Activated CD4-positive, alpha-beta T cell treated with anti-CD3 and anti-CD28 coated beads for 36 hours (primary cell): Measurements from ENCODE around the gene INSYN2B. TPM values are rescaled to one million over a fixed set of nuclear protein-coding genes. Genes with fewer than 3 reads are reported as not detected.

ENCODE experiments used
- ATAC-seq: fragments of 200-7000 bp; cut with Tn5 transposase; one replicate; pipeline ENCODE4 v1.10.0; 2021; ENCODE audit warnings: mild to moderate bottlenecking, moderate library complexity
- CTCF ChIA-PET: fragments of 350-600 bp; sonication (Branson Sonifier 250); formaldehyde crosslinking; loops from one replicate; lab custom pipeline; 2021; ENCODE audit warnings: antibody characterized with exemption; lab: Charles Lee
- POLR2A ChIA-PET: fragments of 350-600 bp; sonication (Branson Sonifier 250); formaldehyde crosslinking; loops from one replicate; lab custom pipeline; 2021; ENCODE audit warnings: antibody characterized with exemption, inconsistent platforms; lab: Charles Lee
- DNase-seq: peaks from one replicate; pipeline ENCODE4 v3.0.0-alpha.2; 2020
- H3K27ac Mint-ChIP-seq: one replicate; pipeline ENCODE4 v1.8.0; 2021; ENCODE audit warnings: mixed read lengths
- H3K27me3 Mint-ChIP-seq: one replicate; pipeline ENCODE4 v1.8.0; 2021; ENCODE audit warnings: mixed read lengths
- H3K36me3 Mint-ChIP-seq: one replicate; pipeline ENCODE4 v1.8.0; 2021; ENCODE audit warnings: low read depth, mixed read lengths
- H3K4me1 Mint-ChIP-seq: one replicate; pipeline ENCODE4 v1.8.0; 2021; ENCODE audit warnings: mixed read lengths
- H3K4me3 Mint-ChIP-seq: one replicate; pipeline ENCODE4 v1.8.0; 2021; ENCODE audit warnings: mild to moderate bottlenecking, moderate library complexity, mixed read lengths
- H3K9me3 Mint-ChIP-seq: one replicate; pipeline ENCODE4 v1.8.0; 2021; ENCODE audit warnings: low read depth, mixed read lengths
- intact Hi-C, 2 experiments: fragments of 100-400 bp; cut with DNase I in 1 of 2; cut with micrococcal nuclease in 1 of 2; formaldehyde crosslinking; loops; one replicate each; pipeline versions ENCODE4 v1.14.2 to v1.15.1; 2022 to 2024; cut with DNase I, micrococcal nuclease
- microRNA-seq: library from miRNA; unstranded; fragments of <30 nt; microRNA quantifications from one replicate; pipeline ENCODE4 v1.2.0, GENCODE V29; 2021; ENCODE audit warnings: borderline replicate concordance
- total RNA-seq, 2 experiments: library from RNA; stranded (reverse); gene quantifications; one replicate each; pipeline ENCODE4 v1.2.3, GENCODE V29; 2021

The INSYN2B gene
- total RNA-seq, 2 experiments from 2014 or later = not detected

DNA sequence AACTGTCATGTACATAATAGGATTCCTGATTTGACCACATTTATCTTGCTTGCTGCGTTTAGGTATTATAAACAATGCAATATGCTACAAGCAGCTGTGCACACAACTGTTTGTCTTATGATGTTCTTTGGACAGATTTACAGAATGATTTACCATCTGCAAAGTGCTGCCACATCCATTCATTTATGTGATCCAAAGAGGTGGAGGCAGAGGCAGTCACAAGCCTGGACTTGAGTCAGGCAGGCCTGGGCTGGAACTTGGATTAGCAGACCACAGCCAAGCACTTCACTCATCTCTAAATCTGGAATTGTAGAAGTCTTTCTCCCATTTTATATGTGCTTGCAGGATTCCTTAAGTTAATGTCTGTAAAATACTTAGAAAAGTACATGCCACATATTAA is 149.0 kb downstream of the INSYN2B start:
- Mint-ChIP-seq H3K27me3 (no peaks in the 10 kb centered on the region), H3K9me3 (no peaks in the 10 kb centered on the region), H3K27ac (no peak overlapping the region), H3K36me3 (peaks cover 23% of the 10 kb centered on the region), H3K4me1 (peaks cover 29% of the 10 kb centered on the region), H3K4me3 (no peak overlapping the region)
- DNase-seq (no peak), ATAC-seq (no peak)
- intact Hi-C loops = no loop called here
- ChIA-PET CTCF (interaction anchor here (1.6 kb wide), 1 partner anchor 19 kb away, joined by 4 read pairs; no protein-coding TSS in a partner anchor), POLR2A (no interaction called here)

DNA sequence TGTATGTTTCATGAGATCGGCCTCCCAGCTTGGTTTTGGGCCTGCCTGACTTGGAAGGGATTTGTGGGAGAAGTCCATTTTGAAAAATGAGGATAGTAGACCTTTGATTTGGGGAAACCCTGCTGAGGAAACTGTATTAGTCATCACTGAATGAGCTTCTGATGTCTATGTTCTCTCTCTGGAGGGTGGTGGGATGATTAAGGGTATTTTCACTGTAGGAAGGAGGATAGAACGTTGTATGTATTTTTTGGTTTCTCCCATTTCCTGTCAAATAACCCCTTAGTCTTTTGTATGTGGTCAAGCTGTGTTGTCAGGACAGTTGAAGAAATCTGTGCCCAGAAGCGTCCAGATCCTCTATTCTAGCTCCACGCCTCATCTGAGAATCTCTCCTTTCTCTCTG is 151.9 kb downstream of the INSYN2B start:
- ChIA-PET CTCF (no interaction called here), POLR2A (interaction anchor here (1.0 kb wide), 1 partner anchor 23 kb away, joined by 3 read pairs; no protein-coding TSS in a partner anchor)
- ATAC-seq = peak; percentile 70
- Mint-ChIP-seq H3K9me3 (no peaks in the 10 kb centered on the region), H3K36me3 (peaks cover 23% of the 10 kb centered on the region), H3K4me3 (no peak overlapping the region), H3K4me1 (peaks cover 21% of the 10 kb centered on the region), H3K27ac (peak overlapping the region; percentile 6), H3K27me3 (no peaks in the 10 kb centered on the region)
- DNase-seq = no peak
- intact Hi-C loops = no loop called here

DNA sequence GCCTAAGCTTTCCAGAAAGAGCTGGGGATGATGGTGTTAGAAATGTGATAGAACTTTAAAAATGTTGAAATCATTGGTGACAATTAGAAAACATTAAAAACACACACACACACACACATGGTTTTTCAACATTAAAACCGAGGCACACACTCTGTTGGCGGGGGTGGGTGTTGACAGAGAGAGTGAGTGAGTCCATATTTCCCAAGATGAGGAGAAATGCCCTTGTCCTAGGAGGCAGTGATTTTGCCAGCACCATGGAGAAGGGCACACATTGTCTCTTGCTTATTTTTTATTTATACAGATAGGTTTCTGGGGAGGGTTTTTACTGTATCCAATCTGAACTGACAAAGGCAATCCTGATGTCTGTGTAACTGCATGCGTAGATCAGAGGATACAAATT is 152.5 kb downstream of the INSYN2B start:
- Mint-ChIP-seq H3K27me3 (no peaks in the 10 kb centered on the region), H3K9me3 (no peaks in the 10 kb centered on the region), H3K27ac (no peak overlapping the region), H3K4me1 (peaks cover 18% of the 10 kb centered on the region), H3K36me3 (peaks cover 26% of the 10 kb centered on the region), H3K4me3 (no peak overlapping the region)
- DNase-seq (no peak), ATAC-seq (no peak)
- intact Hi-C loops = no loop called here
- ChIA-PET CTCF (no interaction called here), POLR2A (interaction anchor here (1.0 kb wide), 1 partner anchor 22 kb away, joined by 3 read pairs; no protein-coding TSS in a partner anchor)

DNA sequence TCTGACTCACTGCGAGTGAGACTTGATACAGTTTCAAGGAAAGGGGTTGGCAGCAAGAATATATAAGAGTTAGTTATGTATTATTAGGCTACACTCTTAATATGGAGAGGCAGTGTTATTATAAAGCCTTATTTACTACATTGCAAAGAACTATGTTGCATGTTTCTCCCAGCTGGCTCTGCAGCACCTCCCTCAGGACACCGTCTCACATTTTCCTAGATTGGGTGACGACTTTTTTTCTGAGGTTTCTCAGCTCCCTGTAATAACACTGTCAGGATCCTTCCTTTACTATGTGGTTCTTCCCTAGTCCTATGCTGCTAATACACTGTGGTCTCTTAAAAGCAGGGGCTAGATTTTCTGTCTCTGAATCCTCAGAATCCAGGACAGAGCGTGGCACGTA is 153.7 kb downstream of the INSYN2B start:
- DNase-seq (no peak), ATAC-seq (no peak)
- Mint-ChIP-seq H3K36me3 (peaks cover 27% of the 10 kb centered on the region), H3K27me3 (no peaks in the 10 kb centered on the region), H3K27ac (no peak overlapping the region), H3K4me3 (no peak overlapping the region), H3K4me1 (peaks cover 15% of the 10 kb centered on the region), H3K9me3 (no peaks in the 10 kb centered on the region)
- intact Hi-C loops = no loop called here
- POLR2A ChIA-PET = no interaction called here
- CTCF ChIA-PET = interaction anchor here (0.9 kb wide), 2 partner anchors 8 to 22 kb away, joined by 3 read pairs; no protein-coding TSS in a partner anchor

DNA sequence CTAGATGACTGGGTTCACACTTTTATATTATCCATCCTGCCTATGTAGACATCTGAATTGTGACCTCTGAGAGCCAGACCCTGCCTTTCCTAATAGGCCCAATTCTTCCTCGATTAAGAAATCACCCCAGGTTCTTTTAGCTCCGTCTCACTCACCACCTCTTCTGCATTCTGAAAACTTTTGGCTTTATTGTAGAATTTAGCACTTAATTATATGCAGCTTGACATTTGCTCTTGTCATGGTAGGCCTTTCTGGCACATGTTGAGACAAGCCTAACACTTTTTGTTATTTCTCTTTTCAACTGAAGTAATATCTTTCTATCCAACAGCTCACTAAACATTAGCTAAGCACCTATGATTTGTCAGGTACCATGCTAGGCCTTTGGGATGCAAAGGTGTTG is 163.3 kb downstream of the INSYN2B start:
- no peaks in the 10 kb centered on the region for H3K9me3 Mint-ChIP-seq
- no peaks in the 10 kb centered on the region for H3K4me1 Mint-ChIP-seq
- CTCF ChIA-PET = interaction anchor here (1.8 kb wide), 1 partner anchor 10 kb away, joined by 8 read pairs; no protein-coding TSS in a partner anchor
- H3K36me3 Mint-ChIP-seq = peaks cover 70% of the 10 kb centered on the region
- ATAC-seq (no peak), DNase-seq (no peak)
- POLR2A ChIA-PET = no interaction called here
- intact Hi-C loops = no loop called here
- no peaks in the 10 kb centered on the region for H3K27me3 Mint-ChIP-seq
- no peak overlapping the region for H3K27ac Mint-ChIP-seq
- H3K4me3 Mint-ChIP-seq = no peak overlapping the region

DNA sequence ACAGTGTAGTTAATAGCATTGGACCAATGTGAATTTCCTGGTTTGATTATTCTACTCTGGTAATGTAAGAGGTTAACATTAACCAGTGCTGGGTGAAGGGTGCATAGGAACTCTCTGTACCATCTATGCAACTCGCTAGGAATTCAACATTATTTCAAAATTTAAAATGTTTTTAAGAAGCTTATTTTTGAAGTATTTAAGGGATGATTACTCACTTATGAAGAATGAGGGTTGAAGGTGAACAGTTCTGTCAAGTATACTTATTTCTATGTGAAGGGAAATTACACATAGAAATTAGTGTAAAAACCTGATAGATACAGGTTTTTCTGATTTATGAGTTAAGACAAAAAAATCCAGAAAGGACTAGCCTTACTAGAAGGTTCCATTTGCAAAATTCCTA is 165.8 kb downstream of the INSYN2B start:
- Mint-ChIP-seq H3K4me3 (no peak overlapping the region), H3K9me3 (no peaks in the 10 kb centered on the region), H3K4me1 (no peaks in the 10 kb centered on the region), H3K27ac (no peak overlapping the region), H3K36me3 (peaks cover 73% of the 10 kb centered on the region), H3K27me3 (no peaks in the 10 kb centered on the region)
- CTCF ChIA-PET = no interaction called here
- POLR2A ChIA-PET = no interaction called here
- ATAC-seq (no peak), DNase-seq (no peak)
- intact Hi-C loops = no loop called here

Small RNA genes within 50 kb of the gene (microRNA-seq; reads per million reads assigned to microRNA genes)
- gene MIR378E = not detected

Other genes starting within 250 kb of the INSYN2B start
- not detected for gene FOXI1, start 125.4 kb upstream of the INSYN2B start, total RNA-seq